GM18499 (cell line): ENCODE measurements around the gene FAF1.
"Not testable (repeated sequence)": the region's sequence is repeated elsewhere in the genome, so short reads cannot be mapped to it uniquely, and the experiment has no call there.

Source experiments
- ATAC-seq: cut with Tn5 transposase; IDR thresholded peaks from one replicate; pipeline ENCODE4 v1.9.1; 2021; ENCODE audit warnings: moderate number of reproducible peaks; ENCODE audit not compliant: insufficient read depth, unreplicated experiment

Gene FAF1

DNA sequence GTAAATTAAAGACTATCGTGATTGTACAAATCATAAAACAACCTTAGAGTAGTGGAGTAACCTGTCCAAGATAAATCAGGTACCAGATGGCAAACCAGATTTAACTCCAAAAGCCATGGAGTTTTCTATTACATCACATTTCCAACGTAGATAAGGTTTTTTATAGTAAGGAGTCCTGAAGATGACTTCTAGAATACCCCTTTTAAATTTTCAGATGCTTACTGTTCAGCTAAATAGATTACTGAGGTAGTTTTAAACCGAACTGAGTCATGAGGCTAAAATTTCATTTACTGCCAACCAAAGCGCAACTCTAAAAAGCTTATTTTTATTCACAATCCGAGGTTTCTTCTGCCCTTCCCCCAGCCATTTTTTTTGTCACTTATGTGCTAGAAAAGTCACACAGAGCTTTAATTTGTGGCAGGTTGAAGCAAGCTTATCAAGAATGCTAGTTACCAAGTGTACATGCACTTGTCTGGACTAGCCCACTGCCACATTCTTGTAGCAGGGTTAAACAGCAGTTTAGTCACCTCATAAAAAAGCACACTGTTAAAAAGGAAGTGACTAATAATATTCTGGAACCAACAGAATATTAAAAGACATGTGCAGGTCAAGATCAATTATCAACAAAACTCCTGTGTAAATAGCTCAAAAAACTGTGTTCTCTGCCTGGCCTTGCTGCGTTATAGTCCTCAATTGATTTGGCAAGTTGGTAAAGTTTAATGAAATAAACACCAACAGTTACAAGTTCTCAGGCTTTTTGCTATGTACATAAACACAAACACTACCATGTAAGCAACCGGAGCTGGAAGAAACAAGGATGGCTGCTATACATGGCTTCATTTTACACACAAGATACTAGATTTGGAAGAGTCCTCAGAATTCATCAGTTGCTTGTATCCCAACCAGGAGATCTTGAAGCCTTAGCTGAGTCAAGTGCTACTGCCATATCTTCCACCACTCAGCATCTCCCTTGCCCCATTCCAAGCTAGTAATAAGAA lies 356.5 kb downstream of the FAF1 start:
- ATAC-seq, result no peak

DNA sequence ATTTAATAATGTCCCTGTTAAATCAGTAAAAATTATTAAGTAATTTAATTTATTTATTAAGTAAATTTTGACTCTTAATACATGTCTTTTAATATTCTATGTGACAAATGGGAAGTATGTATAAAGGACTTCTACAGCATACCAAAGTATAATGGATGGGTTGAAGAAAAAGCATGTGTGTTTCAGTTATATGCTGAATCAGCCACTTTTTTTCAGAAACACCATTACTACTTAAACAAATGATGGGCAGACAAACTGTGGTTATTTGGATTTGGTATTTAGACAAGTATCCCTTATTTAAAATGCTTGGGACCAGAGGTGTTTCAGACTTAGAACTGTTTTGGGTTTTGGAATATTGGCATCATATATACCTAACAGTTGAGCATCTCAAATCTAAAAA lies 360.5 kb downstream of the FAF1 start:
- no peak for ATAC-seq

DNA sequence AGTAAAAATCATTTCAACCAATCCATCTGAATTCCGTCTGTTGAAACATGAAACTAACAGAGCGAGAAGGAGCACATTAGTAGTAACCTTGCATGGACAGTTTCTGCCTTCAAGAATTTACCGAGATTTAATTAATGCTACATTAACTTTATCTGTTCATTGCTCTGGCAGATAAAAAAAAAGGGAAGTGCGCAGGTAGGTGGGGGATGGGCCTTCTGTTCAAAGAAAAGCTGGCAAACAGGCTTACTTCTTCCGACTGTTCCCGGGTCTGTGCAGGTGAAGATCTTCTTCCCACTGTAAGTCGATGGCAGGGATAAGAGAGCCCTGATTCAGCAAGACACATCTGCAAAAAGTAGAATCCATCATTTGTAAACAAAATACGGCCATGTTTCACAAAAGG lies 364.2 kb downstream of the FAF1 start:
- ATAC-seq, result no peak

DNA sequence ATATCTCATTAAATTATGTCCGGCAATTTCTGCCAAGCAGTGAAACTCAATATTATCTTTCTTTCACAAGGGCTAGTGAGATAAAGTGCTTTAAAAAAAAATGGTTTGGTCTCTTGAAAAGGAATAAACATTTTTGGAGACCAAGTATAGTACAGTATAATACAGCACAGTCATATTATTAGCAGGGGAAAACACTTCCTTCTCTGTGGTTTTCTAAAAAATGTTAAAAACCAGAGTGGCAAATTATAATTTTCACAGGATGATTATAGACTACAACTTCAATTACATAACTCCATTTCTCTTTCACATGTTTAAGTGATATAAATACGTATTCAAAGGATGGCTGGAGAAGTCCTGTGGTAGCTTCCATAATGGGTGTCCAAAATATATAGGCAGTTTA lies 366.6 kb downstream of the FAF1 start:
- ATAC-seq, result no peak

DNA sequence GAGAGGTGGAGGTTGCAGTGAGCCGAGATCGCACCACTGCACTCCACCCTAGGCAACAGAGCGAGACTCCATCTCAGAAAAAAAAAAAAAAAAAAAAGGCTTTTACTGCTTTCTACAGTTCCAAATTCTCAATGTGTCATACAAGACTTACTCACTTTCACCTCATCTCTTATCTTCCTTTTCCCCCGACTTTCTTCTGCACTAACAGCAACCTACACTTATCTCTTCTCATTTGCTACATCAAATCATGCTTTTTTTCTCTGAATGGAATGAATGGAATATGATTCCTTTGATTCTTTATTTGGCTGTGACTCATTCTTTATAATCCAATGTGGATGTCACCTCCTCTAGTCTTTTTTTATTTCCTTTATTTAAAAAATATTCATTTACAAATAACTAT lies 368.5 kb downstream of the FAF1 start:
- ATAC-seq, result no peak

DNA sequence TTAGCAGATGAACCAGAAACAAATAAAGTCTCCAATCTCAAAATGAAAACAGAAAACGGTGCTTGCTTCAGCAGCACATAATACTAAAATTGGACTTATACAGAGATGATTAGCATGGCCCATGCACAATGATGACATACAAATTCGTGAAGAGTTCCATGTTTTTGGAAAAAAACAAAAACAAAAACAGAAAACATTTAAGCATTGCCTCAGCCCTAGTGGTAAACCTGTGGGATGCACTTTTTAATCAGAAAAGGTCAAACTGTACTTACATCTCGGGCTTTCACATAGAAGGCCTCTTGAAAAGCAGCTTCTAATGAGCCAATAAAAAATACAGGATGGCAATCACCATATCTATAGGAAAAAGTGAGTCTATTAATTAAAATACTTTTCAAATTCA lies 377.7 kb downstream of the FAF1 start:
- no peak for ATAC-seq

DNA sequence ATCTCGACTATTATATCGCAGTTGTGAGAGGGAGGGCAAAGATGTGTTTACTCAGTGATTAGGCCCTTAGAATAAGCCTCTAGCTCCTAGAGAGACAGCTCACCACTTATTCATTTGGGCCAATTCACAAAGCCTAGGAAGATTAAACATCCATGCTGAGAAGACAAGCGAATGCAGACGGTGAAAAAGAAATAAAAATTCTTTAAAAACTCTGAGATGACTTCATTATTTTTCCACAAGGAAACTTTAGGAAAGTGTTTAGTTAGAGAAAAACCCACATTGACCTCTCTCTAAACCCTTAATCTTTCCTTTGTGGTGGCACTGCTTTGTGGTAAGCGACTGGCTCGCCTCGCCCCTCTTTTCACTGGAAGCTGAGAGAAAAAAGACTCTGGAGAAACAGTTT lies 390.0 kb downstream of the FAF1 start:
- ATAC-seq, result no peak

DNA sequence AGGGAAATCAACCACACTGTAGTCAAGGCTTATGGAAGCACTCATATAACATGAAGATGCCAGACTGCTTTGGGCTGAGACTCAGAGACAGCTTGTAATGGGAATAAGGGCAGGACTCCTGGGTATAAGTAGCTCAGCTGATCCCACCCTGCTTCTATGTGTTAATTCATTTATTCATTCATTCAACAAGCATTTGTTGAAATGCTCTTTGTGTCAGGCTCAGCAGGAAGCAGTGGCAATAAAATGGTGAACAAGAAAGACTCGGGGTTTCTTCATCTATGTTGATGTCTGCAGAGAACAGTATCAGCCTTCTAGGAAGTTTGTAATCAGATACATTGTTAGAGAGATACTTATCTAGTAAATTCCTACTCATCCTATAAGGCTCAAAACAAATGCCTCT lies 391.3 kb downstream of the FAF1 start:
- no peak for ATAC-seq

DNA sequence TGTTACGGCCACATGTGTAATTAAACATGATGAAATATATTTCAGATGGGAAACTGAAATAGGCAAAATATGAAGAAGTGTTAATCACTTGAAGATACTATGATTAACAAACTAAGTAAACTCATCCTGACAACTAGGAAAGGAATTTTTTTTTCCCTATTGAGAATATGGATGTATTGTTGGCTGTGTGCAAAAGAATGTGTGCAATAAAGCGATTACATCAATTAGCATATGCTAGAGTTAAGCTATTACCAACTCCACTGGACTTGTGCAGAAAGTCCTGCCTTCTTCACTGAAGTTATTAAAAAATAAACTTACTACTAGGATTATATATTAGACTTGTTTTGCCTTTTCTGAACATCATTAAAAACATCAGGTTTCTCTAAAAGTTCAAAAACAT lies 393.7 kb downstream of the FAF1 start:
- no peak for ATAC-seq

DNA sequence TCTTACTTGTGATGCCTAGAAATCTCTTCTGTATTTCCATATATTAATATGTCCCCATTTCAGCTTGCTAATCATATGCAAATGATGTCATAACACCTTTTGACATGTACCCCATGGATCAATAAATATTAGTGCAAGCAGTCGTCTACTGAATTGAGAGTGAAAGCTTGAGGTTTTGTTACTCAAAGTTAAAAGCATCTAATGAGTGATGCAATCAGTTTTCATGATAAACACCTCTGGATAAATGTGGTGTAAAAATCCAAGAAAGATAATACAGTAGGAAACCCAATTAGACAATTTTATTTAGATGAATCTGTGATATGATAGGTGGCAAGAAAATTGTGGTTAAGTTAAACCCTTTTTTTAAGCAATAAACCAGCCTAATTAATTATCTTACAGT lies 395.6 kb downstream of the FAF1 start:
- ATAC-seq, result no peak

DNA sequence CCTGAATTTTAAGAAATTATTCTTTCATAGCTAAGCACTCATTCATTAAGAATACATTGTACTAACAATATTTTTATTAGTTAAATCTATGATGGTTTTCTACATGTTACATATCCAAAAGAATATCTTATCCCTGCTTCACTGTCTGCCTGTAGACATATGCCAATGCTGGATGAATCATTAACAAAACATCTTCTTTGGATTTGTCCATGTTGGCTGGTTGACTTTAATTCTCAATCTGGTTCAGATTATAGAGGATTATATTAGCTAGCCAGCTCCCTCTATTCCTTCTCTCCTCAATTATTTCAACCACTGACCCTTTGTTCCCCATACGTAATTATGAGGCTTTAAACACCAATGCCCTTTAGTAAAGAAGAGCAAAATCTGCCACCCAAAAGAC lies 398.0 kb downstream of the FAF1 start:
- no peak for ATAC-seq

DNA sequence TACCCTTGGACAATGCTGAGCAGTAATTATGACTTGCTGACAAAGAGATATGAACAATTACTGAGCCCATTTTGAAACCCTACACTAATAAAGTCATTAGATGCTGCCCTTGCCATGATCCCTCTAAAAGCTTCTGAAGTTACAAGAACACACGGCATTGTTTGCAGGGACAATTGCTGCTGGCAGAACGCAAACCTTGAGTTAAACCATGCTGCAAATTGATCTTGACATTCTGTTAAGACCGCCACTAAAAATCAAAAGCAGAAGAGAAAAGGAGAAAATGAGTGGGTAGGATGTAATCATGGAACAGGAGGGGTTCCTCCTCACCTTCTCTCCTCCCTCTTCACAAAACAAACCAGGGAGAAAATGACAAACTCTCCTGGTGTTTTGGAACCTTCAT lies 400.6 kb downstream of the FAF1 start:
- no peak for ATAC-seq

DNA sequence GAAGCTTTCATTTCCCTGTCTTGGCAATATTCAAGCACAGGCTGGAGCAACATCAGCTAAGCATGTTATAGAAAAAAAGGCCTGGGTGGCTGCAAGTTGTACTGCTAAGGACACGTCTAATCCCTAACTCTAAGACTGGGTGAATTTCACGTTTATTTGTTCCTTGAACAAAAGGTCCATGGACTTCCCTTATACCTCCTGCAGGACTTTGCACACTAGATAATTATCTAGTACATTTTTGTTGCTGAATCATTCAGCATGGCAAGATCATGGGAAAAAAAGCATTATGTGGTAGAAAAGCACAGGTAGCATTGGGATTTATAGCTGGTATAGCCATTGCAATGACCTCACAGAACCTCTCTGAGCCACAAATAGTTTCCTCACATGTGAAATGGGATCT lies 406.1 kb downstream of the FAF1 start:
- no peak for ATAC-seq

DNA sequence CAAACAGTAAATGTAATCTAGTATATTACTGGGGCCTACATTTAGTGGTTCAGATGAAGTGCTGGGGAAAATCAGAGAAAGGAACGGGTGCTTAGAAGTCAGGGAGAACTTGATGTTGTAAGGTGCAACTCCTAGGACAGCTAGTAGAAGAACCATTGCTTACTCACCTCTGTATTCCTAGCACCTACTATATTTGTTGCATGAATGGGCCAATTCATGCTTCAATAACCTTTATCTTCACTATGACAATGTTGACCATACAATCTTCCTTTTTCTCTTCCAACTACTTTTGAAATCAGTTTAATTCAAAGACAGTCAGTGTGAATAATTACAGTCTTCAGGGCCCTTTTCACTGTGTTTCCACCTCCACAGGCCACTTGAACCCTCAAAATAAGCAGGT lies 411.8 kb downstream of the FAF1 start:
- no peak for ATAC-seq

DNA sequence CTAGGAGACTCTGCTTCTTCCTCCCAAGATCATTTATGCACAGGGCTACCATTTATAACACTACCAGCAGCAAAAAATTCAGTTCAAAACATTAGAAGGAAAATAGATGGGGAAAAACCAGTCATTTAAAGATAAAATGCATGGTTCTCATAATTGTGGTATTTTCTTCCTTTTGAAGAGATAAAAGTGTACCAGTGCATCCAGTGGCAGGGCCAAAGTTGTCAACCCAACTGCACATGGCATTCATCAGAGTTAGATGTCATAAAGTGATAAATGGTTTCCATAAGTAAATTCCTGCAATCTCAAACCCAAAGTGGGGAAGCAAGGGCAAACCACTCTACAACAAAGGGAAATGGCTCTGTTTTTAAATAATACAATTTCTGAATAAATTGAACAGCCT lies 417.7 kb downstream of the FAF1 start:
- no peak for ATAC-seq

DNA sequence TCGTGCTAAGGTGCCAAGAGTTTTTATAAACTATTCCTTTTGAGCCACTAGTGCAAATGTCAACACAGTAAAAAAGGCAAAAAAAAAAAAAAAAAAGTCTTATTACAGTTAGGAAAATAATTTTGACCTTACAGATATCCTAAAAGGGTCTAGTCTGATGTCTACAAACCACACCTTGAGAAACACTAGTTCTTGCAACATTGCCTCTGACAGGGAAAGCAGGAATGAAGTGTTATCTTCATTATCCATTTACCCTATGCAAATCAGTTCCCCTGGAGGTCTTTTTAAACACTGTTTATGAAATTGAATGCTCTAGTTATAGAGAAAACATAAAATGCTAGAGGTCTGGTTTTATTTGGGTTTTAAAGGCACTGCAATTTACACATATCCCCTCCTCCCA lies 421.6 kb downstream of the FAF1 start:
- no peak for ATAC-seq

DNA sequence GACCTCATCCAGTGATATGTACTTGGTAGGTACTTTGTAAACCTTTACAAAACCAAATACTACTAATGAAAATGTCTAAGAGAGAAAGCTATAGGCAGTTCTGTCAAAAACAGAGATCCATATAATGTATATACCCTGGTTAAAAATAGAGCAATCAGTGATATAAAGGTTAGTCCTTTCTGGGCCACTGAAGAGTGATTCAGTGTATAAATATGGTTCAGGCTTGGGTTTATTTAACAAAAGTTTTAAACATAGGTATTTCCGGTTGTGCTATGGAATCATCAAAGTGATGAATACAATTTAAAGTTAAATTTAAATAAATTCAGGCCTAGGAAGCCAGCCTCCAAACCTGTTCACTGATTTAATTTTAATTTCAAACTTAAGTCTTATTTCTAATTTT lies 428.5 kb downstream of the FAF1 start:
- ATAC-seq, result no peak

DNA sequence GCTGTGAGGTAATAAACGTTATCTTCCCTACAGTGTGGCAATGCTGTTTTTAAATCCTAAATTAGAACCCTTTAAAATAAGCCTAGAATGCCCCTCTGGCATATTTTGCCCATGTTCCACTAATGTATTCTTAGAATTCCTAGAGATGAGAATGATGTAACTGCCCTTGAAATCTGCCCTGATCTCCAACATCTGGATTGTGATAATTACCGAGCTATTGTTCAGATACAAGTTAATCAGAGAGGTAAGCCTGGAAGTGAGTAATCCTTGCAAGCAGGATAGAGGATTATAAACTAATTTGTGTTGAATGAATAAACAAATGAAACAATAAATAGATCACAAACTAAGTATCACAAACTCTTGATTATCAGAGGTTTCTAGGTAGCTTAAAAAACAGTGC lies 429.0 kb downstream of the FAF1 start:
- no peak for ATAC-seq

DNA sequence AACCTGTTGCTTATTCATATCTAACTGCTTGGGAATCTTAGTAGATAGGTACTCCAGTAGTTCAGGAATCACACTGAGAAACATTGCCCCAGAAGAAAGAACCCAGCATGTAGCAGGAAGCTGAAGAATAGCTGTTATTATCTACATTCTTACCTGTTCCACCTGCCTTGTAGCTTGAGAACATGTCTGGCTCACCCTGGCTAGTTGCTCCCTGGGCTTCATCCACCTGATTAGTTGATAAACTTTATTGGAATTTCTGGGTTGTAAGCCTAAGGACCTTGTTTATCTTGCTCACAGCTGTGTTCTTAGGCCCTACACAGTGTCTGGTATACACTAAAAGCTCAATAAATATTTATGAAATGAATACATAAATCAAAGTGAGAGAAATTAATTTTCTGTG lies 430.6 kb downstream of the FAF1 start:
- no peak for ATAC-seq

DNA sequence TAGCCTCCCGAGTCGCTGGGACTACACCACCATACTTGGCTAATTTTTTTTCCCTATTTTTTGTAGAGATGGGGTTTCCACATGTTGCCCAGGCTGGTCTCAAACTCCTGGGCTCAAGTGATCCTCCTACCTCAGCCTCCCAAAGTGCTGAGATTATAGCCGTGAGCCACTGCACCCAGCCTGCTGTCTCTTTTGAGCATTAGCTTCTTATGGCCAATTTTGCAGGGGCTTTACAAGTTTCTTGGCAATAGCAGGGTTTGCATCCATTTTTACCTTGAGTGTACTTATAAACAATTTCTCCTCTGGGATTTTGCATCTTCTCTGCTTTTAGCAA lies 432.1 kb downstream of the FAF1 start:
- ATAC-seq, result not testable (repeated sequence)

DNA sequence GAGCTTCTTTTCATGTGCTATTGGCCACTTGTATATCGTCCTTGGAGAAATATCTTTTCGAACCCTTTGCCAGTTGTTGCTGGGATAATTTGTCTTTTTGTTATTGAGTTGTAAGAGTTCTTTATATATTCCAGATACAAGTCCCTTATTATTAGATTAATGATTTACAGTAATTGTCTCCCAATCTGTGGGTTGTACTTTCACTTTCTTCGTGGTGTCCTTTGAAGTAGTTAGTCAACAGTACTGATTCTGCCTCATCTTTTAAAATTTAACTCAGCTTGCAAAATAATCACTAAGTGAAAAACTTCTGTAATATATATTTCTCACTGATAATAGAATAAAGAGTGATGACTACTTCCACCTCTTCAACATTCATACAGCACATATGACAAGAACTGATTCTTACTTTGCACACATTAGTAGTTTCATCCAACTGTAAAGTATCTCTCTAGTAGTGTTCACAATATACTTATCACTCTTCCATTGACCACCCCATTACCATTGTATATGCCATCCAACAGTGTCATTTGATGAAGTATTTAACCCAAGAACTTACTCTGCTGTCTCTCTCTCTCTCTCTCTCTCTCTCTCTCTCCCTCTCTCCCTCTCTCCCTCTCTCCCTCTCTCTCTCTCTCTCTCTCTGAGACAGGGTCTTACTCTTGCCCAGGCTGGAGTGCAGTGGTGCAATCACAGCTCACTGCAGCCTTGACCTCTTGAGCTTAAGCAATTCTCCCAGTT lies 432.6 kb downstream of the FAF1 start:
- no peak for ATAC-seq

DNA sequence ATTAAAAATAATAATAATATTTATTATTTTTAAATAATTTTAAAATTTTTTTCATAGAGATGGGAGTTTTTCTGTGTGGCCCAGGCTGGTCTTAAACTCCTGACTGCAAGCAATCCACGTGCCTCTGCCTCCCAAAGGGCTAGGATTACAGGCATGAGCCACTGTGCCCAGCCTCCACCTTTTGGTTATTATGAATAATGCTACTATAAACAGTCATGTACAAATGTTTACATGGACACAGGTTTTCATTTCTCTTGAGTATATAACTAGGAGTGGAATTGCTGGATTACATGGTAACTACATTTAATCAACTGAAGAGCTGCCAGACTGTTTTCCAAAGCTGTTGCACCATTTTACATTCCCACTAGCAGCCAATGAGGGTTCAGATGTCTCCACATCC lies 433.6 kb downstream of the FAF1 start:
- no peak for ATAC-seq
